ENCODE data around the gene ANKS4B.
"Not testable (repeated sequence)": the region's sequence is repeated elsewhere in the genome, so short reads cannot be mapped to it uniquely, and the experiment has no call there.

ANKS4B gene, protein sequence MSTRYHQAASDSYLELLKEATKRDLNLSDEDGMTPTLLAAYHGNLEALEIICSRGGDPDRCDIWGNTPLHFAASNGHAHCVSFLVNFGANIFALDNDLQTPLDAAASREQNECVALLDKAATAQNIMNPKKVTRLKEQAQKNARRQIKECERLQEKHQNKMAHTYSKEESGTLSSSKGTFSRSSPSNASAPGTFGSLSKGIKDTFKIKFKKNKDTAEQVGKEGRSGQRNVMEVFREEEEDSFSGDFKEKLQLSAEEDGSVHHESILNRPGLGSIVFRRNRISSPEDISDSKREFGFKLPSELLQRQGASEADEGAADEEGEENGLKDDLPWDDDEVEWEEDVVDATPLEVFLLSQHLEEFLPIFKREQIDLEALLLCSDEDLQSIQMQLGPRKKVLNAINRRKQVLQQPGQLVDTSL

DNA sequence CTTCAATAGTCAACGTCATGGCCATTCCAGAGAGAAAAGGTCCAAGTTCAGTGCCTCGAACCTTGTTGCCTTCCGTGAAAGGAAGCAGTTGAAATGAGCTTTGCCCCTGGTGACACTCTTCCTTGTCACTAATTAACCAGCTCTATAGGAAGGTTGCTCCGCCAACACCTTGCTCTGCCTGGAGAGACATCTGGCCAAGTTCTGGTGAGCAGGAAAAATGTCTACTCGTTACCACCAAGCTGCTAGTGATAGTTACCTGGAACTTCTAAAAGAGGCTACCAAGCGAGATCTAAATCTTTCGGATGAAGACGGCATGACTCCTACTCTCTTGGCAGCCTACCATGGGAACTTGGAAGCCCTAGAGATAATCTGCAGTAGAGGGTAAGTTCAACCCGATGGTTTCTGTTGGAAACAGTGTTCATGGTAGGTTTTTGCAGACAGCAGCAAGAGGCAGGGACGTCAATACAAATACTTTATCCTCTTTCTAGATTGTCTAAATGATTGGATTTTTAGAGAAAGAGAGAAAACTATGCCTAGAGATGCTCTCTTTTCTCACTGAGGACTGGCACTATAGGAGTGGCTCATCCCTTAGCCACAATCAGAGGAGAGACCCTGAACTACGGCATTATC, at the start of gene ANKS4B:
Gene ANKS4B (plus strand): TSS at position 179 of the 630 bp plus-strand sequence. CDS start 39 bp downstream, at position 218.
- no peak for DNase-seq

DNA sequence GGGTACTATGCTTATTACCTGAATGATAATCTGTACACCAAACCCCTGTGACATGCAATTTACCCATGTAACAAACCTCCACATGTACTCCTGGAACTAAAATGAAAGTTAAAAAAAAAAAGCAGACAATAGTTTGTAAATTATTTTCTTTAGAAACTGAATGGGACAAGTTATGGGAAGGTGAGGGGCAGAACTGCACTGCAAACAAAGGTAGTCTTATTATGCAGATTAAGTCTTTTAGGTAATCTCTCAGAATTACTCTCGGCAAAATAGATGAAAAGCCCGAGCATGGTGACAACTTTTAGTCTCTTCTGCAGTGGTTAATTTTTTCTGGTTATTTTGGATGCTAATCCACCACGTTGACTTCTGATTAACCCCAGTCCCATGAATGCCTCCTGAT, 49.5 kb upstream of the ANKS4B start:
- DNase-seq, result no peak

DNA sequence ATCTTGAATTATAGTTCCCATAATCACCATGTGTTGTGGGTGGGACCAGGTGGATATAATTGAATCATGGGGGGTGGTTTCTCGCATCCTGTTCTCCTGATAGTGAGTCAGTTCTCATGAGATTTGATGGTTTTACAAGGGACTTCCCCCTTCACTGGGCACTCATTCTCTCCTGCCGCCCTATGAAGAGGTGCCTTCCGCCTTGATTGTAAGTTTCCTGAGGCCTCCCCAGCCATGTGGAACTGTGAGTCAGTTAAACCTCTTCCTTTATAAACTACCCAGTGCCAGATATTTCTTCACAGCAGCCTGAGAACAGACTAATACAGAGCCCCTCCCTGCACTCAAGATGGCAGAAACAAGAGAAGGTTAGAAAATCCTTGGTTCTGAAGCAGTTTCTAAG, 48.7 kb upstream of the ANKS4B start:
- DNase-seq, result no peak

DNA sequence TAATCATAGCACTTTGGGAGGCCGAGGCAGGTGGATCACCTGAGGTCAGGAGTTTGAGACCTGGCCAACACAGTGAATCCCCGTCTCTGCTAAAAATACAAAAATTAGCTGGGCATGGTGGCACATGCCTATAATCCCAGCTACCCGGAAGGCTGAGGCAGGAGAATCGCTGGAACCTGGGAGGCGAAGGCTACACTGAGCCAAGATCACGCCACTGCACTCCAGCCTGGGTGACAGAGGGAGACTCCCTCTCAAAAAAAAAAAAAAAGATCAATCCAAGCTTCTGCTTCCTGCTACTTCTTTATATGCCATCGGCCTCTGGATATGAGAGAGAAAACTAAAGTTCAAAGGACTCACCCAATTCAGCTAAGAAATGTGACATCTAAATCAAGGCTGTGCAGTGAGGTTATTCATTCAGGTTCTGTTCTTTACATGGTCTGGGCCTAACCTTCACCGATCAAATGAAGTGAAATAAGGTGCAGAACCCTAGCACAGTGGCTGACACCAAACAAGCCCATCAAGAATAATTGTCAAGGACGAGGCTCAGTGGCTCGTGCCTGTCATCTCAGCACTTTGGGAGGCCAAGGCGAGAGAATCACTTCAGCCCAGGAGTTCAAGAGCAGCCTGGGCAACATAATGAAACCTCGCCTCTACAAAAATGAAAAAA, 47.7 kb upstream of the ANKS4B start:
- DNase-seq, result no peak

DNA sequence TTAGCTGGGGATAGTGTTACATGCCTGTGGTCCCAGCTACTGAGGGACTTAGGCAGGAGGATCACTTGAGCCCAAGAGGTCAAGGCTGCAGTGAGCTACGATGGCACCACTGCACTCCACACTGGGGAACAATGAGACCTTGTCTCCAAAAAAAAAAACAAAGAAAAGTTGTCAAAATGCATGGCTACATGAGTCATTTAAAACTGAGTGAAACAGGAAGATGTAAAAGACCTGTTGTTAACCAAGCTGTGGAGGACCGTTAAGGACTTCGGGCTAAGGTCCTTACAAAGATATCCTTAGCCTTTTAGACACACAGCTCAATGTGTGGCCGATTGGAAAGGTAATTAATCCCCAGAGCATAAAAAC, 47.2 kb upstream of the ANKS4B start:
- DNase-seq, result no peak

DNA sequence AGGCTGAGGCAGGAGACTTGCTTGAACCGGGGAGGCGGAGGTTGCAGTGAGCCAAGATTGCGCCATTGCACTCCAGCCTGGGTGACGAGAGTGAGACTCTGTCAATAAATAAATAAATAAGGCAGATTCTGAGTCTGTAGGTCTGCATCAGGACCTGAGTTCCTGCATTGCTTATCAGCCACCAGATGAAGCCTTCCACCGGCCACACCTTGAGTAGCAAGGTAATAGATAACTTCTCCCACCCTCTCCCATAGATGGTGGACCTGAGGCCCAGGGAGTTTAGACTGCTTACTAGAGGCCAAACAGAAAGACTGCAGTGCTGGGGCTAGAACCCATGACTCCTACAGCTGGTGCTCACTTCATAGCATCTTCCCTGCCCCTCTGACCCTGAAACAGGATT, 44.2 kb upstream of the ANKS4B start:
- DNase-seq, result no peak

DNA sequence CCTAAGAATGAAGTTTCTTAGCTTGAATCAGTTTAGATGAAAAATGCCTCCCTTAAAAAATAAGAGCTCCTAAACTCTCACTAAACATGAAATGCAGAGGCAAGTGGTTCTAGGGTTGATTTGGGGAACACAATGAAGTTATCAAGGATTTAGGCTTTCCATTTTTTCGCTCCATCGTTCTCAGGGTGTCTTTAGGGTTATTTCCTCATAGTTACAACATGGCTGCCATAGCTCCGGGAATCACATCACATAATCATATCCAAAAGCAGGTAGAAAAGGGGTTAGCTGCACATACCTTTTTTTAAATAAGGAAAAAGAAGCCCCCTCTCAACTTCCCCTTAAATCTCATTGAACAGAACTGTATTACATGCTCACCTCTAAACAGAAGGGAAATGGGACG, 43.5 kb upstream of the ANKS4B start:
- DNase-seq, result no peak

DNA sequence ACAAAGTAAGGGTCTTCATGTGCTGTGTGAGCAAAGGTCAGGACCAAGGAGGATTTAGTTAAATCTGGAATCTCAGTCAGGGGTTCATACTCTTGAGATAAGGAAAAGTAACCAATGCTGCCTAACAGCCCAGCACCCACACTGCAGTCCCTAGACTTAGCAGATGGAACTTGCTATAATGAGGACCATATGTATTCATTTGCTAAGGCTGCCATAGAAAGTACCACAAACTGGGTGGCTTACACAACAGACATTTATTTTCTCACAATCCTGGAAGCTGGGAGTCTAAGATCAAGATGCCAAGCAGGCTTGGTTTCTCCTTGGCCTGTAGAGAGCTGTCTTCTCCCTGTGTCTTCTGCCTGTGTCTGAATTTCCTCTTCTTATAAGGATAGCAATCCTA, 42.9 kb upstream of the ANKS4B start:
- peak; percentile 77 for DNase-seq

DNA sequence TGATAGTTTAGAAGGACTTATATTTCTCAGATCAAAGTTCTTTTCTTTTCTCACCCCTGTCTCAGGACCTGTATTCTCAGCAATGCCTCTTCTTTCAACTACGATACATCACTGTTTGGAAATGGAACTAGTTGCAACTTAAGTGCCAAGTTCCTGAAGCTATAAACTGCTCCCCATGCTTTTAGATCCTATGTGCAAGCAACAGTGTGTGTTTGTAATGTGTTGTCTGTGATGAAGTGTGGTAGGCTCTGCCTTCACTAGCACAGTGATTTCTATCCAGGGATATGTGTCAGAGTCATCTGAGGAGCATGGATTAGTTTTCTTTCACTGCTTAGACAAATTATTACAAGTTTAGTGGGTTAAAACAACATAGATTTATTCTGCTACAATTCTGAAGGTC, 40.5 kb upstream of the ANKS4B start:
- no peak for DNase-seq

DNA sequence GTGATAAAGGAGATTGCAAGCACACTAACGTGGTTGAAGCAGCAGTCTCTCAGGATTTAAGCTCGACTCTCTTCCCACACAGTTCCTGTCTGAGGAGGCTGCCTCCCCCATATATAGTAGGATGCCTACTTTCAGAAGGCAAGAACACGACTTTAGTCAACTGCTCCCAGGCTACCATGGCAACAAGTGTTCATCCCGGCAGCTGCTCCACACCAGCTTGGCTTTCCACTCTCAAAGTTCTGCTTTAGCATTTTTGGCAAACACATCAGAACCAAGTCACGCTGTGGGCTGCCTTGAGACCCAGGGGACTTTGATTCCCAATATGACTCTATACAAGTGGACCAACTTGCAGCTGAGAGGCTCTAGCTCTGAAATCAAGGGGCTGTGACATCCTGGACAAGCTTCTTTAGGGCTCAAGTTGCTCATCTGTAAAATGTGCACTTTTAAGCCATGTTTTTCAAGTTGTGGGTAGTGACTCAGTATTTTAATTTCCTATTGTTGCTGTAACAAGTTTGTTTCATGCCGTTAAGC, 38.7 kb upstream of the ANKS4B start:
- DNase-seq, result no peak

DNA sequence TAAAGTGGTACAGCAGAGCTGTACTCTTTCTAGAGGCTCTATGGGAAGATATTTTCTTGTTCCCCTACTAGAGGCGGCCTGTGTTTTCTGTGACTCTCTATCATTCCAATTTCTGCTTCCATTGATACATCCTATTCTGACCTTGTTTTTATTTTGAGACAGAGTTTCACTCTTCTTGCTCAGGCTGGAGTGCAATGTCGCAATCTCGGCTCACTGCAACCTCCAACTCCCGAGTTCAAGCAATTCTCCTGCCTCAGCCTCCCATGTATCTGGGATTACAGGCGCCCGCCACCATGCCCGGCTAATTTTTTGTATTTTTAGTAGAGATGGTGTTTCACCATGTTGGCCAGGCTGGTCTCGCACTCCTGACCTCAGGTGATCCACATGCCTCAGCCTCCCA, 38.2 kb upstream of the ANKS4B start:
- DNase-seq, result not testable (repeated sequence)

DNA sequence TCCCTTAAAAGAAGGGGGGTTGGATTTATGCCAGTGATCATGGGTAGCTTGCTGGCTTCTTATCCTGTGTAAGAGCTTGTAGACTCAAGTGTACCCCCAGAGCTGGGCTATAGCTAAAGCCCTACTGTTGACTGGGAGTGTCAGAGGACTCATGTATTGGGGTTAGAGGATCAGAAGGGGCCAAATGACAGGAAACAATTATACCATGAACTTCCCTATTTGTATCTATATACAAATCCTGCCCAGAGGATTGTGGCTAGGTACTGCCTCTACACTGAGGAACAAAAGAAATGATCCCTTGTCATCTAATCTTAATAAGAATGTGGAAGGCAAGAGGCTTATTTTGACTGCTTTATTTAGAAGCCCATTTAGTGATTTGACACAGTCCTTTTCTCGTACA, 36.4 kb upstream of the ANKS4B start:
- no peak for DNase-seq

DNA sequence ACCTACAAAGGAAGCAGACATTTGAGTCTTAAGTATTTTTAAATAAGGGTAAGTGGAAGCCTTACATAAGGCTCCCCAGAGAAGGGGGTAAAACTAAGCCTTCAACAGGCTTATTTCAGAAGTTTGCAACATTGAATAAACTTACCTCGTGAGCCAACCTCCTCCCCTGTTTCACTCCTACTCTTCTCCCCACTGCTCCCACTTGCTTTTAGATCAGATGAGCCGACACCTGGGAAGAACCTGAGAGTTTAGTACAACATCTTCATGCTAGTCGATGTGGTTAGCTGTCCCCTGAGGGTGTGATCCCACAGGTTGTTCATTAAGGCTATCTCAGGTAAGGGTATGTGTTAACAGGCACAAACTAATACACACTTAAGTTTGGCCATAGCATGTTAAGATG, 35.9 kb upstream of the ANKS4B start:
- no peak for DNase-seq

DNA sequence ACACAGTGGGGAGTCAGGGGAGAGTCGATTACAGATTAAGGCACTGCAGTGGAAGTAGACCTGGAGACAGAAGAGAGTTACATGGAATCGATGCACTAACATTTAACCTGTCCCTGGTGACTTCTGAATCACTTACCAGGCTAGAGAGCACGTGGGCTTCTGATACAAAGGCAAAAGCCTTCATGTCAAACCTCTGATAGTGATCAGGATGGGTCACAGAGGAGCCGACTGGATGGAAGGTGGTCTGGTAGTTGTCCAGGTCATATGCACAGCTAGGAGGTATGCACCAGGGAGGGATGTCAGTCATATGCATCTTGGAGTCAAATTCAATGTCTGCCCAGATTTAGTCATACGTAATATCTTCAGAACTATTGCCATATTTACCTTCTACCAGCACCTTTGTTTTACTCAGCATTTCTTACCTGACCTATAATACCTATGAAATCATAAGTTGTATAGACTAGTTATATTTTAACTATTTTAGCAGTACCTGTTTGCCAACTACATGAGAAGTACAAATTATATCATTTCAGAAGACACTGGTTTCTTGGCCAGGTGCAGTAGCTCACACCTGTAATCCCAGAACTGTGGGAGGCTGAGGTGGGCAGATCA, 33.8 kb upstream of the ANKS4B start:
- DNase-seq, result no peak

DNA sequence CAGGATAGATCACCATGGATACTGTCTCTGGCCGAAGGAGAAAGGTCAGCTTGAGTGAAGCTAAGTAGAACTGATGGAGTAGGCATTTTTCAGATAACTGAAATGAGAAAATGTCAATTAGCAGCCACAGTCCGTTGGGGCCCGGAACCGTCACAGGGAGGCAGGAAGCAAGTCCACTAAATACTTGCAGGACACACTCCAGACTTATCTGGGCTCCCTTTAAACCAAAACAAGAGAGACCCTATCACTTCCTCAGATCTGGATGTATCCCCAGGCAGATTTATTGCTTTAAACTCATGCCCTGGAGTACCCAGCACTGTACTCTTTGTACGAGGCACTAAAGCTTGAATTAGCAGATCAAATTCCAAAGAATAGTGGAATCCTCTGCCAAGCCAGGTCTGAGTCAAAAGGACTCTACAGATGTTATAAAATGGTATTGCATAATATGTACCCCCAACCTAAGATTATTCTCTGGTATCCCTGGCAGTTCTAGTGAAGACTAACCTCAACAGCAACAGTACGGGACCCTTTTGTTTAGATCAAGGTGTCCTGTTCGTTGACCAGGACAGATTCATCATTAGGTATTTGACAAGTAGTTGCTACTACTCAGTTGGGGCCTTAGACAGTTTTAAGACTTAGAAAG, 30.2 kb upstream of the ANKS4B start:
- DNase-seq, result no peak

DNA sequence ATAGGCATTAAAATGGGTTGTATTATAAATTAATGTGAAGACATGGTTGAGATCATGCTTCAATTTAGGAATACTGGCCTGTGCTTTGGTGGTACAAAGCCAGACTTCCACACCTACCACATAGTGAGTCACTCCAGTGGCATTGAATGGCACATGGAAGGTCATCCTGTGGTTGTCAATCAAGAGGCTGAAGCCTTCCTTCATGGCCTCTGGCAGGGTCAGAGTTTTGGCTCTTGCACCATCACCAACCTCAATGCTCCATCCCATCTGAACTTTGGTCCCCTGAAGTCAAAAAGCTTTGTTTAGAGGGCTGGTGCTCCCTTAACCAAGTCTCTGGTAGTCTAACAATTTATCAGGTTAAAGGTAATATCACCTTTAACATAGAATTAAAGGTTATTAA, 28.2 kb upstream of the ANKS4B start:
- DNase-seq, result no peak

DNA sequence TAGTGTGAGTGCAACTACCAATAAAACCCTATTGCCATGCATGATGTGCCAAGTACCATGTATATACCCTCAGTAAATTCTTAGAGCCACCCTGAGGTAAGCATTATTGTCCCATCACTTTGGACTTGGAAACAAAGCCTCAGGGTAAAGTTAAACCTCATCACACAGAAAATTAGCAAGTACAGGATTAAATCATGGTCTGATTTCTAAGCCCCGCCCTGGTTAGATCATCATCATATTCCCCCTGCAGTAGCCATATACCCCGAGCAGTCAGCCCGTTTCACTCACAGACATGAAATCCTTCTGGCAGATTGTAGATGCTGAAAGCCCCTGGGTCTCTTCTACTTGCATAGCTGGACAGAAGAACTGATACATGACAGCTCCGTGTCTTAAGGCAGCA, 26.9 kb upstream of the ANKS4B start:
- DNase-seq, result no peak

DNA sequence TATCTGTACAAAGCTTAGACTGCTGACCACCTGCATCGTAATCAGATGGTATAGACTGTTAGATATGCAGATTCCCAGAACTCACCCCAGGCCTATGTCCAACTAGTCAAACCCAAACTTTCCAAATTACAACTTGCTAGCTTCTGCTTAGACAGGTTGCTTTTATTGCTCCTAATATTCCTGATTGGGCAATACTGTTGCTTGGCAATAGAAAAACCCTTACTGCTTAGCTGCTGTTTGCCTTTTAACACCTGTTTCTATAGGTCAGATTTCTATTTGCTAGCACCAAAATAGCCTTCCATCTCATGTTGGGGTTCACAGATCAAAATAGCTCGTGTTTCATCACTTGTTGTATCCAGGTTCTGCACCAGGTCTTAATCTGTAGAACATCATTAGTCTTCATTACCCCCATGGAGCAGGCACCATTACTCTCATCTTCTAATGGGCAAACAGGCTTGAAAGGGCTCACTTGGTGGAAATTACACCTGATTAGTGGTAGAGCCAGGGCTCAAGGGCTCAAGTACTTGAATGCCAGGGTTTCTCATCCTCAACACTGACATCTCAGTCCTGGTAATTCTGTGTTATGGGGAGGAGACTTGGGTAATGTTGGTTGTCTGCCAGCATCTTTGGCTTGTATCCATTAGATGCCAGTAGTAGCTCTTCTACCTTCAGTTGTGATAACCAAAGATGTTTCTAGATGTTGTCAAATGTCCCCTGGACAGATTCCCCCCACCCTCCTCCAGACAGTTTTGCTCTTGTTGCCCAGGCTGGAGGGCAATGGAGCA, 24.9 kb upstream of the ANKS4B start:
- DNase-seq, result no peak

DNA sequence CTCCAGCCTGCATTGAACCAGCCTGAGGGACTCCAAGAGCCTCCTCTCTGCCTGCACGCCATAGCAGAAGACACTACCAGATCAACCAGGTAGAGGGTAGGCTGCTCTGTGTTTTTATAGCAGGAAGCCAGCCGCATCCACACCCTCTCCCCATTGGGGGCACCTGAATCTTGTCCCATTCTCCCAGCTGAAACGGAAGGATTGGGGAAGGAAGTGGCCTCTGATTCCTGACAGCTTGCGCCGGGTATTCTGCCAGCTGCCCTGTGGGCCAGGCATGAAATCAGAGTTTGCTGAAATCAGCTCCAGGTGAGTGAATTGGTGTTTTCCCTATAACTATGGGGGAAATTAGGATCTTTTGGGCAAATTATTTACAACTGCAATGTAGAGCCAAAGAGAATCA, 22.0 kb upstream of the ANKS4B start, which contains the start of gene ZP2:
Gene ZP2 (minus strand): TSS at position 89 of the 400 bp plus-strand sequence. CDS start 27 bp downstream, at position 62.
- DNase-seq, result no peak

DNA sequence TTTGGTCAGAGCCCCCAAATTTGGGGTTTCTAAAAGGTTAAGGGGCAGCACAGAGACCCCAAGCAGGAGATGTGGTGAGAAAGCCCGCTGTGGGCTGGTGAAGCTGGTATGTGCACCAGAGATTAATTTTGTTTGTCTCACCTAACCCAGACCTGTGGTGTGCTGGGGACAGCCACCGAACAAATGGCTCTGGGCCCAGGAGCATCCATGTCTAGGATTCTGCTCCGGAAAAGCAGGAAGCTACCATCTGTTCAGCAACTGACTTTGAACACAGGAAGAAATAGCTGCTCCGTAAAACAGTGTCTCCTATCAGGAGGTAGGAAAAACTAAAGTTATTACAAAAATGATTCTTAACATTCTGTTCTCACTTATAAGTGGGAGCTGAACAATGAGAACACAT, 19.4 kb upstream of the ANKS4B start:
- DNase-seq, result no peak

DNA sequence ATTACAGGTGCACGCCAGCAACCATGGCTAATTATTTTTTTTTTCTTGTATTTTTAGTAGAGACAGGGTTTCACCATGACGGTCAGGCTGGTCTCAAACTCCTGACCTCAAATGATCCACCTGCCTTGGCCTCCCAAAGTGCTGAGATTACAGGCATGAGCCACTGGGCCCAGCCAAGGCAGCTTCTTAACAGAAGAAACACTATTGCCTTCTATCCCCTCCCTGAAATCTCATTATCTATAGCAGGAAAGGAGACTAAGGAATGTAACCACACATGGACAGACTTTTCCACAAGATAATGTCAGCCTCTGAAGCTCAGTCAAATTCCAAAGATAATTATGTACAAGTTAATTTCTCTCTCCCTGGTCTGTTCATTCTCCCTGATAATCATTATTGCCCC, 16.4 kb upstream of the ANKS4B start:
- peak; percentile 4 for DNase-seq

DNA sequence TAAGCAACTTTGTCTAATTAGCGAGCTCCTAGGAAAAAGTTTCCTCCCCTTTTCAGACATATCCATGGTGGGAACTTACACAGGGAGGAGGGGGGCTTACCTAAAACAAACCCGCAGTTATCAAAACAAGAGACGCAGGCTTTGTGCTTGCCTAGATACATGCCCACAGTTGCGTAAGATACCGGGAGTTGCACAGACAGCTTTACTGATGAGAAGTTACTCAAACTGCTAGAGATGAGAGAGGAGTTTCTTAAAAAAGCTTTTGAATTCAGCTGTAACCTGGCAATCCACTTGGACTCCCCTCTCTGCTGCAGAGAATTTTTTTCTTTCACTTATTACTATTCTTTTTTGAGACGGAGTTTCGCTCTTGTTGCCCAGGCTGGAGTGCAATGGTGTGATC, 15.3 kb upstream of the ANKS4B start:
- DNase-seq, result no peak

All from NCI-H82 (cell line).